Activated naive CD4-positive, alpha-beta T cell treated with Interleukin-2 at 50 U/mL for 16 hours (primary cell): ENCODE data around the gene KIAA1671.
A peak's percentile ranks its signal among the peaks of the same experiment; 100 is the strongest.

Experiments
- DNase-seq: peaks from one replicate; pipeline ENCODE4 v3.0.0-alpha.2; 2020

KIAA1671 gene

DNA sequence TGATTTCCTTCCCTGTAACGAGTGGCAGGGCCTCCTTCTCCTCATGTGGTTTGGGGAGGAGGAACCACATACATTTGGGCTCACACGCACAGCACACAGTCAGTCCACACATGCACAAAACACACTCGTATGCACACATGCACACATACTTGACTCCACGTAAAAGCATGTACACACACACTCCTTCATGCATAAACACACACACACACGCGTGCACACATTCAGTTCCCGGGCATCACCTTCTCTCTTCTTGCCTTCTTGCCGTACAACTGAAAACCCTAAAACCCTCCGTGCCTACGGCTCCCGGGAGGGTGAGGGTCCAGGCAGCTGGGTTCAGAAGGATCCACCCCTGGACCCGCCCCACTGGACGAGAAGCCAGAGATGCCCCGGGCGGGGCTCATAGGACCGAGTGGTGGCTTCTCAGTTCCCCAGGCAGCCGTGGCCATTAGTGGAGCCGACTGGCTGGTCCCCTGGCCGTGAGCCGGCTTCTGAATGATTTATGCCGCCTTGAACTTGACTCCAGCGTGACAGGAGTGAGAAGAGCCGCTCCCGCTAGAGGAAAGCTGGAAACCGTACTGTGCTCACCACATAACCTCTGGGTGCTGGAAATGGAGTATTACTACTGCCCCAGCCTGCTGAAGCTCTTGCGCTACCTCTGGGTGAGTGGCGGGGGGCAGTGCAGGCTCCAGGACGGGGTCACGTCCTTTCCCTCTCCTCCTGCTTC, 117.4 kb downstream of the KIAA1671 start:
- peak; percentile 15 for DNase-seq

DNA sequence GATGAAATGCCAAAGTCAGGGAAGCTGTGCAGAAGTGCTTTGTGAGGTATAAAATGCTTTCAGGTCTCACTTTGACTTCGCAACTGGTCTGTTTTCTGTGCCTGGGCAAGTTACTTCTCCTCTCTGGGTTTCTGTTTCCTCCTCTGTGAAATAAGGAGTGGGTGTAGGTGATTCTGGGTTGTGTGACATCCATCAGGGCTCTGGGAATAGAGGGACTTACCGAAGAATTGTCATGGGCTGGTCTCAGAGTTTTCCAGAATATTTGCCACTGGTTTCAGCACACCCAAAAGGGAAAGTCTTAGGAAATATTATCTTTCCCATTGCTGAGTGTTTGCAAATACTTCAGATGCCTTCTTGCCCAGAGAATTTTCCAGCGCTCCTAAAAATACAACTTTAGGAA, 118.4 kb downstream of the KIAA1671 start:
- DNase-seq, result peak; percentile 13

DNA sequence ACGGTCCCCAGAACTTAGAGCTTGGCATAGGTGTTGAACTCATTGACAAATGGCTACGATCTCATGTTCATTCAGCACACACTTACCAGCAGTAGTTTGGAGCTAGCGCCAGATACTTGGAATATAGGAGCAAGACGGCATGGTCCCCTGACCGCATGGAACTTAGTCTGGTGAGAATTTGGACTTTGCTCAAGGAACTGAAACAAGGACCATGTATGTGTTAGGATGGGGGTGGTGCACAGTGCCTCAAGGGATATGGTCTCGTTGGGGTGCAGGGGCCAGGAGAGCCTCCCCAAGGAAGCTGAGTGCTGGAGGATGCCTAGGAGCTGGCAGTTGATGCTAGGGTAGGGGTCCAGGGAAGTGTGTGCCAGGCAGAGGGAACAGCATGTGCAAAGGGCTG, 119.2 kb downstream of the KIAA1671 start:
- DNase-seq, result no peak

DNA sequence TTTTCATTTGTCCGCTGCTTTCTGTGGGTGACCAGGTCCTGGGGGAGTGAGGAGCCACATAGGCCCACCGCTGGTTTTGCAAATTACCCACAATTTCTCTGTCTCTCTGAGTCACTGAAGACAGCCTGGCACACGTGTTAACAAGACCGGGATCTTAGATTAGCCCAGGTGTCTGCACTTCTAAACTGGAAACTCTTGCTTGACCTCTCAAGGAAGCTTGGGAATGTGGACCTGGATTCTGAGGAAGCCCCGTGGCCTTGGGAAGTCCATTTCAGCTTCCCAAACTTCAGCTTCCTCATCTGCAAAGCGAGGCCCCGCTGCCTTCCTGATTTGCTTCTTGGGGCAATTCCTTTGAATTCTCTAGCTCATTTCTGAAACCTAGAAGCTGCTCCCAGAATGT, 119.9 kb downstream of the KIAA1671 start:
- no peak for DNase-seq

- peak; percentile 73 for DNase-seq
These were observed 123.8 kb downstream of the KIAA1671 start for GRCh38 chr22:25076336-25076735.

- no peak for DNase-seq
These were observed 124.5 kb downstream of the KIAA1671 start for GRCh38 chr22:25077056-25077455.

DNA sequence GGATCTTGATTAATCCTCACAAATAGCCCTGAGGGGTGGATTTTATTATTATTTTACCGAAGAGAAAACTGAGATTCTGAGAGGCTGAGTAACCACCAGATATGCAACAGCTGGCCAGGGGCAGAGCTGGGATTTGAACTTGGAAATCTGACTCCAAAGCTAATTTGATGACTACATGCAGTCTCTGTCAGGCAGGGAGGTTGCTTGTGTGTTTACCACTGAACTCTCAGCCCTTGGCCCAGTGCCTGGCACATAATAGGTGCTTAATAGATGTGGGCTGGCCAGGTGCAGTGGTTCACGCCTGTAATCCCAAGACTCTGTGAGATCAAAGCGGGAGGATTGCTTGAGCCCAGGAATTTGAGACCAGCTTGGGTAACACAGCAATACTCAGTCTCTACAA, 125.4 kb downstream of the KIAA1671 start:
- DNase-seq, result no peak

DNA sequence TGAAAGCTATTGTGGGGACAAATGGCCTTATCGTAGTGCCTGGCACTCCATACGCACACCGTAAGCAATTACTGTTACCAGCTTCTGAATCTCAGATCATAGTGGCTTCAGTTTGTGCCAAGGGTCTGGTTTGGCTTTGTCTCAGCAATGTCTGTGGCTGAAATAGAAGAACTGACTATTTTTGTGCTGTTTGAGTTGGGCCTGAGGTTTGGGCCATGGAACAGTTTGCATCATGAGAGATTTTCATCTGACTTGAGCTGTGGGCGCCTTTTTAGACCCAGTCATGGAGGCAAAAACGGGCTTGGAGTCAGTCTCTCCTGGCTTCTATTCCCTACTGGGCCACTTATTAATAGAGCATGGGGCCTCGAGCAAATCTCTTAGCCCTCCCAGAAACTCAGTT, 126.1 kb downstream of the KIAA1671 start:
- no peak for DNase-seq

DNA sequence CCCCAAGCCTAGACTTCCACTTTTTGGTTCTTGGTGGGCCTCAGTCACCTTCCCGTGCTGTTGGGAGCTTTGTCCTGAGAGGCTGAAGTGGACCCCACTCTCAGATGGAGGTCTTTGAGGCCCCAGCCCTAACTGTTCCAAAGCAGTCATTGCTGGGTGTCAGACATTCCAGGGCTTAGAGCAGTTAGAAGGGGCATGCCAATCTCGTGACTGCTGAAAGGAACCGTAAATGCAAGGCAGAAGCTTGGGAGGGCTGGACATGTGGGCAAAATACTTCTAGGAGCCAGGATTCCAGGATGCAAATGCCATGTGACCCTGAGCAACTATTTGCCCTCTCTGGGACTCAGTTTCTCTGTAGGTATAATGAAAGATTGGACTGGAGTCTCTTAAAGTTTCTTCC, 128.3 kb downstream of the KIAA1671 start:
- DNase-seq, result no peak

GRCh38 chr22:25081409-25081824, 128.9 kb downstream of the KIAA1671 start:
- DNase-seq, result peak; percentile 59

- DNase-seq, result no peak
These were observed 129.6 kb downstream of the KIAA1671 start for GRCh38 chr22:25082096-25082495.

DNA sequence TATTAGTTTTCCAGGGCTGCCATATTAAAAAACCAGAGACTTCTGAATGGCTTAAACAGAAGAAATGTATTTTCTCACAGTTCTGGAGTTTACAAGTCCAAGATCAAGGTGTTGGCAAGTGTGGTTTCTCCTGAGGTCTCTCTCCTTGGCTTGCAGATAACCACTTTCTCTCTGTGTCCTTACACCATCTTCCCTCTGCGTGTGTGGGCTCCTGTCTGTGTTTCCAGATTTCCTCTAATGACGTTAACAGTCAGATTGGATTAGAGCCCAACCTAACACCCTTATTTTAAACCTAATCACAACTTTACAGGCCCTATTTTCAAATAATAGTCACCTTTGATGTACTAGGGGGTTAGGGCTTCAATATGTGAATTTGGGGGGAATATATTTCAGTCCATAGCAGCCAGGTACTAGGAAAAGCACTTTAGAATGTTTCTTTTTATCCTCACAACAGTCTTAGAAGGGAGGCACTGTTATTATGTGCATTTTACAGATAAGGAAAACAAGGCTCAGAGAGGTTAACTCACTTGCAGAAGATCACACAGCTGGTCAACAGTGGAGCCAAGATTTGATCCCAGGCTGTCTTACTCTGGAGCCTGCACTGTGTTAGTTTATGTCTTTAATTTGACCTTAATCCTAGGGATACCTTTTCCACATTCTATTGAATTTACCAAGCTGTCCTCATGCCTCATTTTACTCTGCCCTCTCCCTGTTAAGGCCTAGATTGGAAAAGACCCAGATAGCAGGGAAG, 130.7 kb downstream of the KIAA1671 start:
- no peak for DNase-seq

DNA sequence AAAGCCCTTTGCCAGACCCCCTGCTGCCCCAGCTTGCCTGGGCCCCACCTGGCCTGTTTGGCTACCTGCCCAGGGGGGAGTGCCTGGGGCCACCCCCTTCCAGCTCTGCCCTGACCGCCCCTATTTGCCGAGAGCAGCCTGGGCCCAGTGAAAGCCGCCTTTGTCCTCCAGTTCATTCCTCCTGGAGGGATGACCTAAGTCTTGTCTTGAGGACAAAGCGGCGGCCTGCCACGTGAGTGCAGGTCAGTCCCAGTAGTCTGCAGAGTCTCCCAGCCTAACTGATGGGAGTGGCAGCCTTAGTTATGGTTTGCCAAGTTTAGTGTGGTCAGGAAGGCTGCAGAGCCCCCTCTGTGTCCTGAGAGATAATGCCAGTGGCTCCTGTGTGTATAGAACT, 131.3 kb downstream of the KIAA1671 start:
- DNase-seq, result no peak

GRCh38 chr22:25084405-25085107, 132.0 kb downstream of the KIAA1671 start:
- no peak for DNase-seq

DNA sequence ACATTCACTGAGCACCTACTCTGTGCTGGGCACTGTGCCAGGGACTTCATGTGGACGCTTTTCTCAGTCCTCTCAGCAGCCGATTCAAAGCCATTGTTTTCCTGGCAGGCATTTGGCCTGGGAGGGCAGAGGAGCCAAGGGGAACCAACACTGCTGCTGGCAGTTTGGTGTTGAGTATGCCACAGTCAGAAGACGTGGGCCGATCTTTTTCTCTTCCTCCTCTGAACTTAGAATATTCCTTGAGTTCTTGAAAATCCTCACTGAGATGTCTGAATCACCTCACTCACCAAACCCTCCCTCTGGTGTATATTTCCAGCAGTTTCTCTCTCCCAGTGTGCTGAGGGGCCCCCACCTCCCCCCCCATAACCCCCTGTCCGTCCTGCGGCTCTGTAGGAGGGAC, 132.6 kb downstream of the KIAA1671 start:
- no peak for DNase-seq

DNA sequence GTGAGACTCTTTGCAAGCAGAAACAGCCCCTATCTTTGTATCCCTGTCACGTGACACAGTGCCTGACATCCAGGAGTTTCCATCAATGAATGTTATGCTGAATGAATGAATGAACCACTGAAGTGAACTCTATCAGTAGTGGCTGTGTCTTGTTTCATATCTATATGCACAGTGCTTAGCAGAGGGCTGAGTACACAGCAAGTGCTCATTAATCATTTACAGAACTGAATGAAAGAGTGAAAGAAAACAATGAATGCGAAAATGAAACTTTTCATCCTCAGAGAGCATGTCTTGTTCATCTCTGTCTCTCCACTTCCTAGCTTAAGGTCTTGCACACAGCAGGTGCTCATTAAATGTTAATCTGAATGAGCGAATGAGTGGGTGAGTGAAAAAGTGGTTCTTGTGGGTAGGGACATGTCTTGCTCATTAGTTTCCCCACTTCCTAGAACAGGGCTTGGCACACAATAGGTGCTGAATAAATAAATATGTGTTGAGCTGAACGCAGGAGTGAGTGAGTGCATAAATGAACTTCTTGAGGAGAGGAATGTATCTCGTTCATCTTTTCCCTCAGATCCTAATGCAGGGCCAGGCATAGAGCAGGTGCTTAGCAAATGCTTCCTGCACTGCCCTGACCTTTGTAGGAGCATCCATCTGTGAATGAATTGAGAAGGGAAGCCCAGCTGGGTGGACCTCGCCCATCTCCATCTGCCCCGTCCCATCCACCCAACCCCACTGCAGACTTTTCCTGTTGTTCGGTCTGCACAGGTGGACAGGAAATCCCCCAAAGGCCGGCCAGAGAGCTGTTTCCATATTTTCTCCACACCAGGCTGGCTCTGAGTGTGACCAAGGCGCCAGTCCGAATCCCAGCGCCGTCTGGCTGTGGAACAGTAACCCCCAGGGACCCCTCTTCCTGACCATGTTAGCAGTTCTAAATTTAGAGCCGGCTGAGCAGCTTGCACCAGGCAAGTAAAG, 133.7 kb downstream of the KIAA1671 start:
- DNase-seq, result no peak

GRCh38 chr22:25086902-25087282, 134.4 kb downstream of the KIAA1671 start:
- DNase-seq, result no peak

DNA sequence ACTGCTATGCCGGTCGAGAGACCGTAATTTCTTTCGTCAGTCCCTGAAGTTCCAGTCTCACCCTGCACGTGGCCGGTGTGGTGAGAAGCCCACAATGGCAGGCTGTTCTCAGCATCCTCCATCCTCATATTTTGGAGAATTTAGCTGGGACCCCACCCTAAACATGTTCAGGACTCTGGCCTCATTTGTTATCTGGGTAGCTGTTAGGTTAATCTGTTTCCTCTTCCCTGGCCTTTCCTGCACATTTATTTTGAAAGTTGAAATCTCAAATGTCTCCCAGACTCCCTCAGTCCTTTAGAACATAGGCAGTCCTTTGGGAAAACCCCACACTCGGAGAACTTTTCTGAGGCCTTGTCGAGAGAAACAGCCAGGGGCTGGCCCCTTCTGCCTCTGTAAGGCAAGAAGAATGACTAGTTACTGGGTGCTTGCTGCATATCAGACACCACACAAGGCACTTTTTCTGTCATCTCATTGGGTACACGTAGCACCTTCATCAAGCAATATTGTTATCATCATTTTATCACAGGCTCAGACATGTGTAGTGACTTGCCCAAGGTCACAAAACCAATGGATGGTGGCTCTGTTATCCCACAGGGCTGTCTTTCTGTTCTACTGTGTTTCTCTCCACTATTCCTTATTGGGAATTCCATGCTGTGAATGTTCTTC, 137.8 kb downstream of the KIAA1671 start:
- no peak for DNase-seq

- DNase-seq, result no peak
These were observed 138.9 kb downstream of the KIAA1671 start for GRCh38 chr22:25091458-25091857.

DNA sequence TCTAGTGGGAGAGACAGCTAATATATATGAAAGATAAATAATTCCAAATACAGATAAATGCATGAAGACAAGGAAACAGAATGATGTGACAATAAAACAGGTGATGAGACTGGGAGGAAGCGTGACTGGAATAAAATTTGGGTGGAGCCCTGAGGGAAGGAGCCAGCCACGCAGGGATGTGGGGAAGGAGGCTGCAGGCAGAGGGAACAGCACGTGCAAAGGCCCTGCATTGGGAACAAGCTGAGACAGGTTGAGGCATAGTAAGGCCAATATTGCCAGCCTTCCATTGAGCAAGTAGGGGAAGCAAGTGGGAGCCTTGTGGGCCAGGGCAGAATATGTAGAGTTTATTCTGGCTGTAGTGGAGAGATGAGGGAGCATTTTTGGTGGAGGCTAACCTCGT, 139.6 kb downstream of the KIAA1671 start:
- DNase-seq, result no peak

DNA sequence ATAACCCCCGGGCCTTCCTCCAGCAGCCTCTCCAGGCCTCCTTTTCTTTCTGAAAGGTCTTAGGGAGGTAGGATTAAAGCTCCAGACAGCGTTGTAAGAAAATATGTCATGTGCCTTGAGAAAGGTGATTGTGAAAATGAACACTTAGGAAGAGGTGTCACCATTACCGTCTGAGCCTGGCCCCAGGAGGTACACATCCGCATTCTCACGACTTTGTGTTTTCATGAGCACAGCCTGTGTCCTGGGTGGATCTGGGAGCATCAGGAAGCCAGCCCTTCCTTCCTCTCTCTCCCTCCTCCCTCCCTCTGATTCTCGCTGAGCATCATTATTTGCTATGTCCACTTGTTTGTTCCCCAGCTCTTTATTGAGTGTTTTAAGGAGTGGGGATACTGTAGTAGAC, 142.1 kb downstream of the KIAA1671 start:
- DNase-seq, result no peak

GRCh38 chr22:25095869-25096268, 143.4 kb downstream of the KIAA1671 start:
- DNase-seq, result no peak
